ENCODE measurements around the gene SEM1.

Gene SEM1

GRCh38 chr7:96689414-96689813, 20.2 kb downstream of the SEM1 start:
- Histone ChIP-seq H3K27me3 (ENCODE audit: insufficient read depth, poor library complexity, severe bottlenecking) (no peaks in the 10 kb centered on the region), H3K27ac (replicated peaks) (no peak overlapping the region), H3K4me3 (replicated peaks; ENCODE audit: insufficient read depth, low read length) (no peak overlapping the region)
- TF ChIP-seq SPI1 (IDR thresholded peaks at IDR 0.05; ENCODE audit: borderline replicate concordance, low read depth), result no peak
- TF ChIP-seq GABPA (IDR thresholded peaks at IDR 0.05; ENCODE audit: low read depth), result no peak
- no peak for TF ChIP-seq POLR2AphosphoS5 (IDR thresholded peaks at IDR 0.05; ENCODE audit: low read depth)
- no peak for TF ChIP-seq CTCF (IDR thresholded peaks at IDR 0.05; ENCODE audit: insufficient read depth, low read length)
- TF ChIP-seq REST (IDR thresholded peaks at IDR 0.05; ENCODE audit: insufficient replicate concordance, low read depth), result no peak
- DNase-seq (ENCODE audit: low read depth in 1 of 2, low spot score in 1 of 2), result no peak

GRCh38 chr7:96686305-96686704, 23.3 kb downstream of the SEM1 start:
- DNase-seq (ENCODE audit: low read depth in 1 of 2, low spot score in 1 of 2), result no peak
- H3K4me3 ChIP-seq (replicated peaks; ENCODE audit: insufficient read depth, low read length), result no peak overlapping the region
- no peak overlapping the region for H3K27ac ChIP-seq (replicated peaks)
- H3K27me3 ChIP-seq (ENCODE audit: insufficient read depth, poor library complexity, severe bottlenecking), result no peaks in the 10 kb centered on the region
- TF ChIP-seq GABPA (IDR thresholded peaks at IDR 0.05; ENCODE audit: low read depth) (no peak), CTCF (IDR thresholded peaks at IDR 0.05; ENCODE audit: insufficient read depth, low read length) (no peak), SPI1 (IDR thresholded peaks at IDR 0.05; ENCODE audit: borderline replicate concordance, low read depth) (no peak), REST (IDR thresholded peaks at IDR 0.05; ENCODE audit: insufficient replicate concordance, low read depth) (no peak), POLR2AphosphoS5 (IDR thresholded peaks at IDR 0.05; ENCODE audit: low read depth) (no peak)

- TF ChIP-seq CTCF (IDR thresholded peaks at IDR 0.05; ENCODE audit: insufficient read depth, low read length), result no peak
- no peak for TF ChIP-seq SPI1 (IDR thresholded peaks at IDR 0.05; ENCODE audit: borderline replicate concordance, low read depth)
- TF ChIP-seq POLR2AphosphoS5 (IDR thresholded peaks at IDR 0.05; ENCODE audit: low read depth), result no peak
- TF ChIP-seq GABPA (IDR thresholded peaks at IDR 0.05; ENCODE audit: low read depth), result no peak
- TF ChIP-seq REST (IDR thresholded peaks at IDR 0.05; ENCODE audit: insufficient replicate concordance, low read depth), result no peak
- H3K27me3 ChIP-seq (ENCODE audit: insufficient read depth, poor library complexity, severe bottlenecking), result no peaks in the 10 kb centered on the region
- no peak for DNase-seq (ENCODE audit: low read depth in 1 of 2, low spot score in 1 of 2)
- no peak overlapping the region for H3K27ac ChIP-seq (replicated peaks)
- no peak overlapping the region for H3K4me3 ChIP-seq (replicated peaks; ENCODE audit: insufficient read depth, low read length)
Observed at GRCh38 chr7:96685755-96686154, 23.9 kb downstream of the SEM1 start.

Data from HL-60 (cell line).